H1 (cell line): Measurements from ENCODE around the gene ACTBL2. TPM values are rescaled to one million over a fixed set of nuclear protein-coding genes. Genes with fewer than 3 reads are reported as not detected.

Experiments
- CTCF ChIA-PET: fragments of 300-600 bp; sonication (Branson Sonifier 250); formaldehyde crosslinking; loops from one replicate; lab custom pipeline; 2021; ENCODE audit not compliant: partially characterized antibody; lab: Charles Lee
- POLR2A ChIA-PET: fragments of 300-600 bp; sonication (Branson Sonifier 250); formaldehyde crosslinking; loops from one replicate; lab custom pipeline; 2021; ENCODE audit warnings: inconsistent platforms; ENCODE audit not compliant: partially characterized antibody; lab: Charles Lee
- DNase-seq, 2 experiments: peaks; one replicate each; pipeline versions ENCODE4 v3.0.0 to v3.0.0-alpha.2; 2010 to 2022; ENCODE audit warnings: low spot score in 2 of 2, low read depth in 1 of 2, mixed read lengths in 1 of 2
- FAIRE-seq: peaks from 2 replicates; lab custom pipeline; 2011; peaks lifted over from hg19 to GRCh38; lab: Jason Lieb, UNC
- H2AFZ ChIP-seq: 2 replicates; pipeline ENCODE4 v1.8.1; 2012; ENCODE audit warnings: low read length, inconsistent platforms
- H2AK5ac ChIP-seq: 2 replicates; pipeline ENCODE4 v1.6.1; 2013; ENCODE audit warnings: low read depth, low read length
- H2BK120ac ChIP-seq: replicated peaks from 2 replicates; pipeline ENCODE3; 2013; ENCODE audit warnings: low read depth, low read length, inconsistent platforms
- H2BK12ac ChIP-seq: 2 replicates; pipeline ENCODE4 v1.6.1; 2013; ENCODE audit warnings: low read depth, low read length
- H2BK15ac ChIP-seq: 2 replicates; pipeline ENCODE4 v1.6.1; 2013; ENCODE audit warnings: low read length
- H2BK20ac ChIP-seq: 2 replicates; pipeline ENCODE4 v1.6.1; 2013; ENCODE audit warnings: low read length
- H2BK5ac ChIP-seq: 2 replicates; pipeline ENCODE4 v1.6.1; 2013; ENCODE audit warnings: low read depth, low read length
- H3K14ac ChIP-seq: 2 replicates; pipeline ENCODE4 v1.6.1; 2013; ENCODE audit warnings: inconsistent platforms; ENCODE audit not compliant: insufficient read length
- H3K18ac ChIP-seq: 2 replicates; pipeline ENCODE4 v1.6.1; 2013; ENCODE audit warnings: low read length; ENCODE audit errors: extremely low read depth
- H3K23ac ChIP-seq: 2 replicates; pipeline ENCODE4 v1.6.1; 2013; ENCODE audit warnings: inconsistent platforms; ENCODE audit not compliant: insufficient read length
- H3K23me2 ChIP-seq: 2 replicates; pipeline ENCODE4 v1.6.1; 2013; ENCODE audit warnings: low read depth, low read length
- H3K27ac ChIP-seq: 2 replicates; pipeline ENCODE4 v1.6.1; 2011; ENCODE audit warnings: low read depth, low read length, inconsistent platforms
- H3K27me3 ChIP-seq, 4 experiments: replicated peaks in 1 of 4; 1 replicate in 1 of 4; 2 replicates in 3 of 4; pipeline versions ENCODE4 v1.6.1 to v1.8.1; 2011 to 2013; ENCODE audit warnings: low read length in 3 of 4, mild to moderate bottlenecking in 3 of 4, inconsistent platforms in 2 of 4, mixed read lengths in 2 of 4, moderate library complexity in 1 of 4; ENCODE audit not compliant: control insufficient read depth in 3 of 4, insufficient read depth in 3 of 4; ENCODE audit errors: extremely low read depth in 1 of 4
- H3K36me3 ChIP-seq, 4 experiments: 2 replicates each; pipeline versions ENCODE4 v1.6.1 to v1.8.1; 2011 to 2013; ENCODE audit warnings: mild to moderate bottlenecking in 4 of 4, low read length in 3 of 4, moderate library complexity in 2 of 4, control low read depth in 1 of 4, inconsistent platforms in 1 of 4; ENCODE audit not compliant: insufficient read depth in 4 of 4, control insufficient read depth in 2 of 4
- H3K4ac ChIP-seq: replicated peaks from 2 replicates; pipeline ENCODE3; 2013; ENCODE audit warnings: low read length, low read depth, mixed read lengths, inconsistent platforms; ENCODE audit not compliant: insufficient read length
- H3K4me1 ChIP-seq, 4 experiments: replicated peaks in 1 of 4; 1 replicate in 1 of 4; 2 replicates in 3 of 4; pipeline versions ENCODE4 v1.6.1 to v1.8.1; 2011 to 2013; ENCODE audit warnings: low read length in 3 of 4, inconsistent platforms in 2 of 4, mixed read lengths in 1 of 4; ENCODE audit not compliant: insufficient read depth in 4 of 4, control insufficient read depth in 3 of 4
- H3K4me2 ChIP-seq, 2 experiments: 2 replicates each; pipeline versions ENCODE4 v1.6.1 to v1.8.1; 2011 to 2013; ENCODE audit warnings: low read depth in 2 of 2, low read length in 2 of 2, control low read depth in 1 of 2, inconsistent platforms in 1 of 2, mild to moderate bottlenecking in 1 of 2; ENCODE audit not compliant: insufficient read depth in 1 of 2
- H3K4me3 ChIP-seq, 4 experiments: fragments of 200-600, 300-600 bp in 1 of 4; sonication (generic), shearing (Covaris generic), sonication (Bioruptor Twin) in 1 of 4; 2 replicates each; pipeline versions ENCODE4 v1.5.1 to v1.8.1; 2011 to 2016; ENCODE audit warnings: low read length in 4 of 4, low read depth in 3 of 4, control low read depth in 2 of 4, inconsistent platforms in 2 of 4, mild to moderate bottlenecking in 2 of 4, mixed read lengths in 1 of 4, moderate library complexity in 1 of 4; ENCODE audit not compliant: insufficient read depth in 2 of 4; ENCODE audit errors: extremely low read depth in 1 of 4
- H3K56ac ChIP-seq: replicated peaks from 2 replicates; pipeline ENCODE3; 2013; ENCODE audit warnings: low read depth, mild to moderate bottlenecking, mixed read lengths, low read length, inconsistent platforms; ENCODE audit not compliant: insufficient read length
- H3K79me1 ChIP-seq: 2 replicates; pipeline ENCODE4 v1.6.1; 2013; ENCODE audit warnings: low read depth, low read length, control low read depth
- H3K79me2 ChIP-seq, 2 experiments: 2 replicates each; pipeline versions ENCODE4 v1.6.1 to v1.8.1; 2012 to 2013; ENCODE audit warnings: low read length in 2 of 2, mild to moderate bottlenecking in 2 of 2, inconsistent platforms in 1 of 2; ENCODE audit not compliant: insufficient read depth in 2 of 2, control insufficient read depth in 1 of 2
- H3K9ac ChIP-seq, 4 experiments: replicated peaks in 1 of 4; 1 replicate in 1 of 4; 2 replicates in 3 of 4; pipeline versions ENCODE4 v1.6.1 to v1.8.1; 2011 to 2013; ENCODE audit warnings: low read depth in 3 of 4, low read length in 3 of 4, control low read depth in 2 of 4, mild to moderate bottlenecking in 2 of 4, moderate library complexity in 2 of 4, inconsistent platforms in 1 of 4; ENCODE audit errors: extremely low read depth in 1 of 4
- H3K9me3 ChIP-seq, 2 experiments: 2 replicates each; pipeline versions ENCODE4 v1.6.1 to v1.8.1; 2012 to 2013; ENCODE audit warnings: mild to moderate bottlenecking in 2 of 2, moderate library complexity in 2 of 2, control low read depth in 1 of 2, inconsistent platforms in 1 of 2, low read depth in 1 of 2, low read length in 1 of 2, mixed read lengths in 1 of 2; ENCODE audit not compliant: insufficient read depth in 2 of 2
- H4K20me1 ChIP-seq, 2 experiments: replicated peaks in 1 of 2; 2 replicates each; pipeline versions ENCODE3 to v1.8.1; 2011 to 2013; ENCODE audit warnings: inconsistent platforms in 2 of 2, low read length in 2 of 2, mild to moderate bottlenecking in 1 of 2; ENCODE audit not compliant: insufficient read depth in 2 of 2, control insufficient read depth in 1 of 2
- H4K5ac ChIP-seq: 2 replicates; pipeline ENCODE4 v1.6.1; 2013; ENCODE audit warnings: low read length, low read depth, mixed read lengths, inconsistent platforms; ENCODE audit not compliant: insufficient read length
- H4K8ac ChIP-seq: 2 replicates; pipeline ENCODE4 v1.8.0; 2013; ENCODE audit warnings: mild to moderate bottlenecking, moderate library complexity, low read length, inconsistent platforms; ENCODE audit not compliant: insufficient read depth; ENCODE audit errors: extremely low read depth
- H4K91ac ChIP-seq: replicated peaks from 2 replicates; pipeline ENCODE3; 2013; ENCODE audit warnings: low read length, mixed read lengths, inconsistent platforms; ENCODE audit not compliant: insufficient read length
- HDAC6 ChIP-seq: IDR thresholded peaks from one replicate; pipeline ENCODE4 v1.7.1; 2012; ENCODE audit warnings: low read depth, mild to moderate bottlenecking, inconsistent platforms, low read length, moderate library complexity
- WGBS, 2 experiments: shearing (Covaris generic) in 1 of 2; methylation state at CpG; one replicate each; pipeline versions ENCODE4 v1.1.6 to v1.1.7; 2013 to 2015; ENCODE audit warnings: low lambda C conversion rate in 2 of 2, mixed read lengths in 2 of 2, inconsistent platforms in 1 of 2, low coverage in 1 of 2, missing lambda C conversion rate in 1 of 2; ENCODE audit not compliant: insufficient replicate concordance in 2 of 2, insufficient coverage in 1 of 2, insufficient read length in 1 of 2; ENCODE audit errors: extremely low coverage in 1 of 2, missing lambda C conversion rate in 1 of 2; 5-methylcytosine and 5-hydroxymethylcytosine counted together
- polyA plus RNA-seq, 7 experiments: library from polyadenylated mRNA; depleted of rRNA in 3 of 7; stranded (reverse) in 5 of 7; unstranded in 2 of 7; fragments of >200 nt in 5 of 7; fragments of 200-250 nt in 2 of 7; gene quantifications; 1 replicate in 5 of 7; 2 replicates in 1 of 7; 4 replicates in 1 of 7; pipeline versions ENCODE4 v1.2.1 to v1.2.3, GENCODE V29; 2011 to 2013; ENCODE audit warnings: missing spikeins in 2 of 7, mixed read lengths in 2 of 7
- total RNA-seq: library from RNA; stranded (reverse); fragmentation: NEBNext Ultra II Directional; extraction: Animal tissue kit (Norgen Biotek cat#: 25700); gene quantifications from 2 replicates; pipeline ENCODE4 v1.2.1, GENCODE V29; 2021

ACTBL2 gene
- total and polyA plus RNA-seq, 2 of the 8 experiments (the other 6 are each of a cell fraction or from before 2014, with no cell fraction given), result not detected

- Histone ChIP-seq H3K36me3 (no peaks in the 10 kb centered on the region), H3K27me3 (no peaks in the 10 kb centered on the region), H3K4me1 (no peaks in the 10 kb centered on the region), H3K23me2 (no peaks in the 10 kb centered on the region), H3K9ac (no peak overlapping the region), H2BK15ac (no peak overlapping the region), H3K23ac (no peak overlapping the region), H3K18ac (no peak overlapping the region), H3K4me2 (no peak overlapping the region), H2AK5ac (no peak overlapping the region), H2BK120ac (no peak overlapping the region), H4K8ac (no peak overlapping the region), H3K4ac (no peak overlapping the region), H3K79me1 (no peaks in the 10 kb centered on the region), H3K4me3 (no peak overlapping the region), H4K5ac (no peak overlapping the region), H3K14ac (no peak overlapping the region), H3K27ac (no peak overlapping the region), H4K20me1 (no peaks in the 10 kb centered on the region), H3K79me2 (no peaks in the 10 kb centered on the region), H2BK20ac (no peak overlapping the region)
- WGBS, 2 experiments, result 90% methylated on average over 4 of the region's 4 CpGs; no CpG with 5 or more reads in 1 of the 2 experiments
- no peak for DNase-seq
- FAIRE-seq, result no peak
- POLR2A ChIA-PET, result no interaction called here
- TF ChIP-seq HDAC6, result no peak
- TF ChIP-seq, all 59 proteins: peak for 0
- no peak overlapping the region for H3K56ac ChIP-seq
- no peaks in the 10 kb centered on the region for H3K9me3 ChIP-seq
- no peak overlapping the region for H2BK5ac ChIP-seq
- H4K91ac ChIP-seq, result no peak overlapping the region
- no peak overlapping the region for H2BK12ac ChIP-seq
- CTCF ChIA-PET, result interaction anchor here (1.0 to 2.0 kb wide), 3 partner anchors 8 to 156 kb away, joined by 3 to 6 read pairs (median 6); no protein-coding TSS in a partner anchor
- no peak overlapping the region for H2AFZ ChIP-seq
Measured at GRCh38 chr5:57453728-57454127, 28.9 kb downstream of the ACTBL2 start.
